GM12878 (cell line): ENCODE results near the gene ELSPBP1. TPM values are rescaled to one million over a fixed set of nuclear protein-coding genes. Genes with fewer than 3 reads are reported as not detected.

Experiments used
- ATAC-seq: fragments of 200-7000 bp; cut with Tn5 transposase; 3 replicates; pipeline ENCODE4 v1.9.1; 2020; ENCODE audit warnings: mild to moderate bottlenecking, moderate library complexity
- BruUV-seq: library from RNA; stranded (reverse); fragments of 400-500 nt; replicated peaks from 2 replicates; lab custom pipeline; 2021; lab: Mats Ljungman, UMichigan
- CTCF ChIA-PET: fragments of 300-600 bp; sonication (Branson Sonifier 250); formaldehyde crosslinking; extraction: SDS; loops from one replicate; lab custom pipeline; 2021; ENCODE audit warnings: inconsistent platforms; lab: Yijun Ruan, JAX
- POLR2A ChIA-PET: fragments of 350-600 bp; formaldehyde crosslinking; extraction: SDS; loops from one replicate; lab custom pipeline; 2021; ENCODE audit warnings: inconsistent platforms; lab: Charles Lee
- RAD21 ChIA-PET: fragments of 300-600 bp; sonication (Branson Sonifier 250); formaldehyde crosslinking; loops from one replicate; lab custom pipeline; 2023; ENCODE audit warnings: antibody characterized with exemption; ENCODE audit not compliant: unreplicated experiment; lab: Charles Lee
- SMC1A ChIA-PET: fragments of 300-600 bp; sonication (Branson Sonifier 250); formaldehyde crosslinking; loops from one replicate; lab custom pipeline; 2023; ENCODE audit not compliant: unreplicated experiment, uncharacterized antibody; lab: Charles Lee
- DNase-seq: peaks from one replicate; pipeline ENCODE4 v3.0.0-alpha.2; 2011; ENCODE audit warnings: low read depth, low spot score
- FAIRE-seq: peaks from 3 replicates; lab custom pipeline; 2011; peaks lifted over from hg19 to GRCh38; lab: Jason Lieb, UNC
- H2AFZ ChIP-seq: 2 replicates; pipeline ENCODE4 v1.6.0; 2011; ENCODE audit warnings: low read depth, low read length, control low read depth; ENCODE audit not compliant: control insufficient read depth
- H3K27ac ChIP-seq: 2 replicates; pipeline ENCODE4 v1.5.1; 2011; ENCODE audit warnings: control low read depth; ENCODE audit not compliant: control insufficient read depth, insufficient read depth
- H3K27me3 ChIP-seq, 2 experiments: replicated peaks in 1 of 2; 2 replicates each; pipeline versions ENCODE4 v1.6.0 to v1.6.1; 2011; ENCODE audit warnings: low read length in 1 of 2; ENCODE audit not compliant: control insufficient read depth in 2 of 2, insufficient read depth in 2 of 2
- H3K36me3 ChIP-seq, 2 experiments: 2 replicates each; pipeline ENCODE4 v1.5.1; 2011; ENCODE audit warnings: low read length in 1 of 2; ENCODE audit not compliant: control insufficient read depth in 2 of 2, insufficient read depth in 2 of 2
- H3K4me1 ChIP-seq: 2 replicates; pipeline ENCODE4 v1.6.1; 2011; ENCODE audit warnings: mild to moderate bottlenecking, low read length, moderate library complexity, mixed read lengths; ENCODE audit not compliant: control insufficient read depth, insufficient read depth
- H3K4me2 ChIP-seq: 2 replicates; pipeline ENCODE4 v1.6.0; 2011; ENCODE audit warnings: control low read depth; ENCODE audit not compliant: control insufficient read depth, insufficient read depth
- H3K4me3 ChIP-seq: fragments of 200-600 bp; sonication (generic); 2 replicates; pipeline ENCODE4 v1.5.1; 2016
- H3K79me2 ChIP-seq: 2 replicates; pipeline ENCODE4 v1.6.0; 2011; ENCODE audit warnings: low read length; ENCODE audit not compliant: control insufficient read depth, insufficient read depth
- H3K9ac ChIP-seq: 2 replicates; pipeline ENCODE4 v1.8.0; 2011; ENCODE audit warnings: low read length, control low read depth, mixed read lengths; ENCODE audit not compliant: control insufficient read depth, insufficient read depth
- H3K9me3 ChIP-seq: replicated peaks from 3 replicates; pipeline ENCODE4 v1.5.1; 2011; ENCODE audit warnings: mild to moderate bottlenecking, low read length; ENCODE audit not compliant: control insufficient read depth, insufficient read depth
- H4K20me1 ChIP-seq: 2 replicates; pipeline ENCODE4 v1.6.0; 2011; ENCODE audit not compliant: control insufficient read depth, insufficient read depth
- ATF3 ChIP-seq: IDR thresholded peaks from 2 replicates; pipeline ENCODE4 v1.6.1; 2011; ENCODE audit warnings: low read depth, mild to moderate bottlenecking, low read length, moderate library complexity, borderline replicate concordance; ENCODE audit errors: extremely low read depth
- DPF2 ChIP-seq: fragments of 450-650 bp; IDR thresholded peaks from 2 replicates; pipeline ENCODE4 v1.6.1; 2017; ENCODE audit warnings: mild to moderate bottlenecking
- E2F4 ChIP-seq: IDR thresholded peaks from 2 replicates; pipeline ENCODE4 v1.6.1; 2012; ENCODE audit warnings: low read depth, low read length, improper control_type of control experiment
- FOXM1 ChIP-seq: IDR thresholded peaks from 2 replicates; pipeline ENCODE4 v1.6.1; 2012; ENCODE audit warnings: low read depth, mild to moderate bottlenecking, inconsistent platforms, low read length, moderate library complexity
- GATAD2B ChIP-seq: fragments of 450-650 bp; conservative IDR thresholded peaks from 2 replicates; pipeline ENCODE4 v1.6.1; 2017; ENCODE audit warnings: low read depth, mild to moderate bottlenecking, moderate library complexity
- IRF3 ChIP-seq: fragments of 450-650 bp; IDR thresholded peaks from 2 replicates; pipeline ENCODE4 v1.6.1; 2014; ENCODE audit warnings: mild to moderate bottlenecking
- MAX ChIP-seq: IDR thresholded peaks from 2 replicates; pipeline ENCODE4 v1.6.1; 2012; ENCODE audit warnings: low read depth, low read length, improper control_type of control experiment
- MLLT1 ChIP-seq: fragments of 450-650 bp; IDR thresholded peaks from 2 replicates; pipeline ENCODE4 v1.6.1; 2016; ENCODE audit warnings: mild to moderate bottlenecking
- MXI1 ChIP-seq: fragments of 150-350 bp; IDR thresholded peaks from 2 replicates; pipeline ENCODE4 v1.6.1; 2011; ENCODE audit warnings: low read depth, mild to moderate bottlenecking, inconsistent platforms, low read length, improper control_type of control experiment
- YBX1 ChIP-seq: fragments of 450-650 bp; IDR thresholded peaks from 2 replicates; pipeline ENCODE4 v1.6.1; 2016; ENCODE audit warnings: antibody characterized with exemption
- ZNF274 ChIP-seq: IDR thresholded peaks from one replicate; pipeline ENCODE4 v1.8.0; 2011; ENCODE audit not compliant: insufficient read length, insufficient read depth
- ZZZ3 ChIP-seq: IDR thresholded peaks from 2 replicates; pipeline ENCODE4 v1.6.1; 2011; ENCODE audit warnings: low read depth; ENCODE audit not compliant: control insufficient read depth, insufficient read length
- WGBS: methylation state at CpG from one replicate; pipeline ENCODE4 v1.1.6; 2016; ENCODE audit warnings: low lambda C conversion rate; ENCODE audit not compliant: insufficient replicate concordance, insufficient coverage; ENCODE audit errors: missing lambda C conversion rate; 5-methylcytosine and 5-hydroxymethylcytosine counted together
- in situ Hi-C: fragments of 300-500 bp; cut with MboI; formaldehyde crosslinking; loops from 9 replicates; pipeline ENCODE4 v1.14.3; 2018; ENCODE audit warnings: mixed read lengths
- intact Hi-C: fragments of 100-400 bp; cut with micrococcal nuclease; formaldehyde crosslinking; loops from one replicate; pipeline ENCODE4 v1.14.2; 2022; ENCODE audit not compliant: unreplicated experiment
- polyA plus RNA-seq, 11 experiments: library from polyadenylated mRNA; depleted of rRNA in 4 of 11; unstranded in 6 of 11; stranded (reverse) in 5 of 11; fragments of >200 nt; fragmentation: Nextera tagmentation in 4 of 11; fragmentation: Illumina TruSeq in 1 of 11; extraction: Ambion mirVana in 4 of 11; extraction: Trizol in 1 of 11; gene quantifications; 1 replicate in 1 of 11; 2 replicates in 10 of 11; pipeline versions ENCODE4 v1.2.1 to v1.2.3, GENCODE V29; 2011 to 2016; ENCODE audit warnings: inconsistent platforms in 2 of 11, missing spikeins in 2 of 11, low read depth in 1 of 11
- total RNA-seq, 4 experiments: library from RNA; depleted of rRNA in 3 of 4; stranded (reverse); fragments of >200 nt in 3 of 4; fragmentation: Illumina TruSeq in 1 of 4; extraction: Trizol in 1 of 4; gene quantifications; 2 replicates each; pipeline versions ENCODE4 v1.2.1 to v1.2.3, GENCODE V29; 2013 to 2021

The ELSPBP1 gene
- total and polyA plus RNA-seq, 10 of the 15 experiments (the other 5 are each of a cell fraction or from before 2014, with no cell fraction given) = not detected

GRCh38 chr19:48061401-48062344 lies 67.2 kb downstream of the ELSPBP1 start:
- RAD21 ChIA-PET = no interaction called here
- H3K4me2 ChIP-seq = no peak overlapping the region
- FAIRE-seq = no peak
- no peaks in the 10 kb centered on the region for H4K20me1 ChIP-seq
- in situ Hi-C loops = no loop called here
- no peaks in the 10 kb centered on the region for H3K36me3 ChIP-seq
- intact Hi-C loops = no loop called here
- TF ChIP-seq E2F4 (no peak), ZZZ3 (no peak), YBX1 (no peak), FOXM1 (no peak)
- DNase-seq = no peak
- WGBS = 49% methylated on average over 37 of the region's 37 CpGs
- CTCF ChIA-PET = no interaction called here
- H3K27ac ChIP-seq = no peak overlapping the region
- SMC1A ChIA-PET = no interaction called here
- no peaks in the 10 kb centered on the region for H3K79me2 ChIP-seq
- no peak for ATAC-seq
- no peaks in the 10 kb centered on the region for H3K27me3 ChIP-seq
- no peaks in the 10 kb centered on the region for H3K4me1 ChIP-seq
- no peak overlapping the region for H3K9ac ChIP-seq
- no peaks in the 10 kb centered on the region for H3K9me3 ChIP-seq
- POLR2A ChIA-PET = no interaction called here
- BruUV-seq = no TSS peak
- no peak overlapping the region for H2AFZ ChIP-seq
- no peak overlapping the region for H3K4me3 ChIP-seq

- ChIA-PET POLR2A (interaction anchor here (0.6 kb wide), 1 partner anchor 101 kb away, joined by 3 read pairs; no protein-coding TSS in a partner anchor), SMC1A (no interaction called here), CTCF (no interaction called here)
- TF ChIP-seq ATF3 = no peak
- no peak for TF ChIP-seq MAX
- TF ChIP-seq MXI1 = no peak
- TF ChIP-seq MLLT1 = no peak
- no peak for TF ChIP-seq GATAD2B
- no peak for TF ChIP-seq ZNF274
- TF ChIP-seq IRF3 = no peak
- no peak for TF ChIP-seq DPF2
These were observed 70.1 kb downstream of the ELSPBP1 start for GRCh38 chr19:48064509-48064908.

More at GRCh38 chr19:48064509-48064908, 70.1 kb downstream of the ELSPBP1 start:
- Histone ChIP-seq H3K27me3 (no peaks in the 10 kb centered on the region), H3K9ac (no peak overlapping the region), H3K4me1 (no peaks in the 10 kb centered on the region), H3K27ac (no peak overlapping the region), H3K4me3 (no peak overlapping the region), H3K9me3 (no peaks in the 10 kb centered on the region), H2AFZ (no peak overlapping the region), H3K4me2 (no peak overlapping the region), H4K20me1 (no peaks in the 10 kb centered on the region), H3K36me3 (no peaks in the 10 kb centered on the region), H3K79me2 (no peaks in the 10 kb centered on the region)
- intact Hi-C loops = no loop called here
- no peak for DNase-seq
- no TSS peak for BruUV-seq
- in situ Hi-C loops = no loop called here
- RAD21 ChIA-PET = no interaction called here
- ATAC-seq = no peak
- no peak for FAIRE-seq
- WGBS = 50% methylated on average over 2 of the region's 2 CpGs
